GM12801 (cell line): ENCODE results near the gene GIMAP2.

Source experiments
- TF ChIP-seq, protein P1 (sequence below): IDR thresholded peaks from one replicate; pipeline ENCODE4 v1.5.1; 2011; ENCODE audit warnings: control low read depth; ENCODE audit not compliant: insufficient read length; ENCODE audit errors: extremely low read depth

GIMAP2 gene

DNA sequence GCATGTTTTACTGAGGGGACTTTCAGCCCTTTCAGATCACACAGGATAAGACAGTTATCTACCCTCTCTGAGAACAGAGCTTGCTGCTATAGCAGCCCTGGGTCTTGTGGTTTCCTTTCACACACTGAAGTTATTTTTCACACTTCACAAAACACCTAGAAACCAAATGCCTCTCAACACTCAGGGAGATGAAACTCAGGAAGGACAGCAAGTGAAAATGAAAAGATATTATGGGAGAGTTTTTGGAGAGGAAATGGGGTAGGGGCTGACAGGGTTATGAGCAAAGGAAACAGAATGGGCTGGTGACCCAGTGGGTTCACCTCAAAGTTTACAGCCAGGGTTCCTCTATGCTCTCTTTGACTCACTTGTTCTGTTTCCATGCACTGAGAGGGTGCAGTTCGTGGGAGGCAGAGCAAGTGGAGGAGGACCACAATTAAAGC is 17.0 kb upstream of the GIMAP2 start:
- TF ChIP-seq, protein P1, sequence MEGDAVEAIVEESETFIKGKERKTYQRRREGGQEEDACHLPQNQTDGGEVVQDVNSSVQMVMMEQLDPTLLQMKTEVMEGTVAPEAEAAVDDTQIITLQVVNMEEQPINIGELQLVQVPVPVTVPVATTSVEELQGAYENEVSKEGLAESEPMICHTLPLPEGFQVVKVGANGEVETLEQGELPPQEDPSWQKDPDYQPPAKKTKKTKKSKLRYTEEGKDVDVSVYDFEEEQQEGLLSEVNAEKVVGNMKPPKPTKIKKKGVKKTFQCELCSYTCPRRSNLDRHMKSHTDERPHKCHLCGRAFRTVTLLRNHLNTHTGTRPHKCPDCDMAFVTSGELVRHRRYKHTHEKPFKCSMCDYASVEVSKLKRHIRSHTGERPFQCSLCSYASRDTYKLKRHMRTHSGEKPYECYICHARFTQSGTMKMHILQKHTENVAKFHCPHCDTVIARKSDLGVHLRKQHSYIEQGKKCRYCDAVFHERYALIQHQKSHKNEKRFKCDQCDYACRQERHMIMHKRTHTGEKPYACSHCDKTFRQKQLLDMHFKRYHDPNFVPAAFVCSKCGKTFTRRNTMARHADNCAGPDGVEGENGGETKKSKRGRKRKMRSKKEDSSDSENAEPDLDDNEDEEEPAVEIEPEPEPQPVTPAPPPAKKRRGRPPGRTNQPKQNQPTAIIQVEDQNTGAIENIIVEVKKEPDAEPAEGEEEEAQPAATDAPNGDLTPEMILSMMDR = no peak

DNA sequence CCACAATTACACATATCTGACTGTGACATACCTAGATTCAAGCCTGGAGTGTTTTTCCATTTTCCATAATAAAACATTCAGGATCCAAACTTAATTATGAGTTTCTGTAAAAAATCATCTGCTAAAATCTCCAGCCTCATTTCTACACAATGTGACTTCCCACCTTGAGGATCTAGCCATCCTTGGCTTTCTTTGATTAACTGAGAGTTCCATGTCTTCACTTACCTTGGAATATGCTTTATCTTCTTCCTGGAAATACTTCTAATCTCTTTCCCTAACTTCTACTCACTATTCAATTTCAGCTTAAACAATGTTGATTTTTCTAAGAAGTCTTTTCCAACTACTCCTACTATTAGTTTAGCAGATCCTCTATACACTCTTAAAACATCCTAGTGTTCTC is 16.5 kb upstream of the GIMAP2 start:
- TF ChIP-seq, protein P1 = no peak

DNA sequence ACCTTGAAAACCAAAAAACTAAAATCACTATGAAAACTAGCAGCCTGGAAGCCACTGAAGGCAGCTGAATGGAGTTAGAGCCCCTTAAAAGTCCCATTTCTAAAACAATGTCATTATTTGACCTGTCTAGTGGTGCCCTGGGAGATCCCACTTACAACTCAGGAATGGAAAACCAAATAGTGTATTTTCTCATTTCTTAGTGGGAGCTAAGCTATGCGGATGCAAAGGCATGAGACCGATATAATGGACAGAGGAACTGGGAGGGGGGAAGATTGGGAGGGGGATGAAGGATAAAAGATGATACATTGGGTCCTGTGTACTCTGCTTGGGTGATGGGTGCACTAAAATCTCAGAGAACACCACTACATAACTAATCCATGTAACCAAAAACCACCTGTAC is 9.8 kb upstream of the GIMAP2 start:
- TF ChIP-seq, protein P1 = no peak

DNA sequence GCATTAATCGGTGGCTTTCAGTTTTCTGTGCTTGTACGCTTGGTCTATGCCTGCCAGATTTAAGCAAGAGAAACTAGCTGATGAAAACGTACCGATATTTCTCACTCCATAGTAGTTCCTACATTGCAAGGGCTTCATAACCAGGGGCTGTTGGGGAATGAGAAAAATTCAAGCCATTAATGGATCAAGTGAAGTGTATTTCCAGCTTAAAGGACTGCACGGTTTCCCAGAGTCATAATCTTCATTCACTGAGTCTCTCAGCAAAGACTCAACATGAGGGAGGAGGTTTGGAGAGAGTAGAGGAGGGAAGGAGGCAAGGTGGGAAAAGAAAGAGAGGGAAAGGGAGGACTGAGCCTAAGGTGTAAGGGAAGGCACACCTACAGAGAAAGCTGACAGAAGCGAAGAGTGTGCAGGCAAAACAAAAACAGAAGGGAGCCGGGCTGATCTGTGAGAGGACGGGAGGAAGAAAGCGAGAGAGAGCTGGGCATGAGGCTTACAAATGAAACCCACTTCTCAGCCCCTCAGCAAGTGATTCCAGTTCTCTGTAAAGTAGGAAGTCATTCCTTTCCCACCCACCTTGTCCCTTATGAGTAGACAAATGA is 625 bp downstream of the GIMAP2 start:
- TF ChIP-seq, protein P1 = no peak

DNA sequence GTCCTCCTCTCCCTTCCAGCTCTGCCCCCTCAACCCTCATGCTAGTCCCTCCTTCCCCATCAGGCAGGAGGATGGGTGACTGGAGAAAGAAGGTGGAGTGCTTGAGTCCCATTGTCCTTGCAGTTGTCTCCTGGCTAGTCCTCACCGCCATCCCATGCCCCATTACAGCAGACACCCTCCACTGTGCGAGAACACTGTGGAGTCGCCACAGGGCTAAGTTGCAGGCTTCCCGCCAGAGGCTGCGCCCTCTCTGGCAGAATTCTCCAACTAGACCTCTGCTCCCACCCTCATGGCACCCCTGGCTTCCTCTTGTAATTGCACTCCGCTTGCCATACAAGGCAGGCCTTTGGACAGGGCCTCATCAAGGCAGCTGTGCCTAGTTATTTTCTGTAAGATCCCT is 3.1 kb downstream of the GIMAP2 start:
- TF ChIP-seq, protein P1 = no peak

DNA sequence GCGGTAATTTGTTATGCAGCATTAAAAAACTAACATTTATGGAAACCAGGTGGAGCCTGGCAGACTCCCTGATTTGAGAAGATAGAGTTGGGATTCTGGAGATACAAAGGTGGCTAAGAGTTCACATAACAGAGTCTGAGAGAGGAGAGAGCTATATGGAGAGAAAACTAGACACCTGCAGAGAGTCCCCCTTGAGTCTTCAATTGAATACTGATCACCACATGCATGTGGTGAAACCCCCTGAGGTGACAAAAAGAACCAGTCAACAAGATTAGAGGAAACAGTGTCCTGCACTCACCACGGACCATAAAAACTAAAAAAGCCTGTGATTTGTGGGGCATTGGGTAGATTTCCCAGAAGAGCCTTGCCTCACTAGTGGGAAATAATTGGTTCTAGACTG is 10.1 kb downstream of the GIMAP2 start:
- TF ChIP-seq, protein P1 = no peak

DNA sequence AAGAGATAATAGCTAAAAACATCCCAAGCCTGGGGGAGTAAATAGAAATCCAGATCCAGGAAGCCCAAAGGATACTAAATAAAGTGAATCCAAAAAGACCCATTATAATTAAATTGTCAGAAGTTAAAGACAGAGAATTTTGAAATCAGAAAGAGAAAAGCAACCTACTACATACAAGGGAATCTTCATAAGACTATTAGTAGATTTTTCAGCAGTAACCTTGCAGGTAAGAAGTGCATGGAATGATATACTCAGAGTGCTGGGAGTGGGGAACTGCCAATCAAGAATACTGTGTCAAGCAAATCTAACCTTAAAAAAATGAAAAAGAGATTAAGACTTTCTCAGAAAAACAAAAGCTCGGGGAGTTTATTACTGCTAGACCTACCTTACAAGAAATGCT is 17.7 kb downstream of the GIMAP2 start:
- TF ChIP-seq, protein P1 = no peak

DNA sequence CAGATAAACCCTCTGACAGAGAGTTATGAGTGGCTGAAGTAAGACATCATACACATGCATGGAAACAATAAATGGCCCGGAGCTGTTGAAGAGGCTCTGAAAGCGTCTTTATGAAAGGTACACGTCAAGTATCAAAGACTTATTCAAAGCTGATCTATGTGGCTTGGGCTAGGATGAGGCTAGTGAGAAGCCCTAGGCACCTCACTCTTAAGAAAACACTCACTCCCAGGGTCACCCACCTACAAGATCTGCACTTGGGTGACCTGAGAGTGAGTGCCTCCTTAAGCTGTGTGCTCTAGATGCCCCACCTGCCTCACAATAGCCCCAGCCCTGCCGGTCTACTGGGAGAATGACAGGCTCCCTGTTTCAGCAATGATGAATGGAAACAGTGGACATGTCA is 29.8 kb downstream of the GIMAP2 start:
- TF ChIP-seq, protein P1 = no peak
